Measurements from ENCODE around the gene ROPN1L. TPM values are rescaled to one million over a fixed set of nuclear protein-coding genes. Genes with fewer than 3 reads are reported as not detected.

Gene ROPN1L
- total RNA-seq, 1 donor from 2014 or later: 0.45 TPM

DNA sequence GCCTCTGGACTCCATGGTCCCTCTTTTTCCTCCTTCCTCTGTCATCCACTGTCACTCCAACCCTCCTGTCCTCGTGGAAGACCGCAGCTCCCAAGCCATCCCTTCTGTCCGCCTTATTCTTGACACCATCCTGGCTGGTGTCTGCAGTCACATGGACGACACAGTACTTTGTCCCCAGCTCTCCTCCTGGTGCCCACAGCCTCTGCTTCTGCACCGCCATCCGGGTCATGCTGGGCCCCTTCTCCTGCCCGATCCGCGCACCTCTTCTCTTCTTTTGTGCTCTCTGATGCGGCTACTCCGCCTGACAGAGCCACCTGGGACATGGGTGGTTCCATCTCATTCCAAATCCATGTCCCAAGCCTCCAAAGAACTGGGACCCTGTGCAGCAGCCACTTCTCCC lies 22.5 kb downstream of the ROPN1L start:
- no peaks in the 10 kb centered on the region for H3K9me3 Mint-ChIP-seq
- no peak overlapping the region for H3K27ac Mint-ChIP-seq
- no peak for DNase-seq (ENCODE audit: low spot score in 2 of 2, unreplicated experiment in 2 of 2)
- no peak overlapping the region for H3K4me3 Mint-ChIP-seq
- peaks cover 18% of the 10 kb centered on the region for H3K4me1 Mint-ChIP-seq
- no peaks in the 10 kb centered on the region for H3K36me3 Mint-ChIP-seq
- TF ChIP-seq, protein P1, sequence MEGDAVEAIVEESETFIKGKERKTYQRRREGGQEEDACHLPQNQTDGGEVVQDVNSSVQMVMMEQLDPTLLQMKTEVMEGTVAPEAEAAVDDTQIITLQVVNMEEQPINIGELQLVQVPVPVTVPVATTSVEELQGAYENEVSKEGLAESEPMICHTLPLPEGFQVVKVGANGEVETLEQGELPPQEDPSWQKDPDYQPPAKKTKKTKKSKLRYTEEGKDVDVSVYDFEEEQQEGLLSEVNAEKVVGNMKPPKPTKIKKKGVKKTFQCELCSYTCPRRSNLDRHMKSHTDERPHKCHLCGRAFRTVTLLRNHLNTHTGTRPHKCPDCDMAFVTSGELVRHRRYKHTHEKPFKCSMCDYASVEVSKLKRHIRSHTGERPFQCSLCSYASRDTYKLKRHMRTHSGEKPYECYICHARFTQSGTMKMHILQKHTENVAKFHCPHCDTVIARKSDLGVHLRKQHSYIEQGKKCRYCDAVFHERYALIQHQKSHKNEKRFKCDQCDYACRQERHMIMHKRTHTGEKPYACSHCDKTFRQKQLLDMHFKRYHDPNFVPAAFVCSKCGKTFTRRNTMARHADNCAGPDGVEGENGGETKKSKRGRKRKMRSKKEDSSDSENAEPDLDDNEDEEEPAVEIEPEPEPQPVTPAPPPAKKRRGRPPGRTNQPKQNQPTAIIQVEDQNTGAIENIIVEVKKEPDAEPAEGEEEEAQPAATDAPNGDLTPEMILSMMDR (IDR thresholded peaks at IDR 0.05; ENCODE audit: unreplicated experiment): no peak
- no peaks in the 10 kb centered on the region for H3K27me3 Mint-ChIP-seq (ENCODE audit: low read depth)

DNA sequence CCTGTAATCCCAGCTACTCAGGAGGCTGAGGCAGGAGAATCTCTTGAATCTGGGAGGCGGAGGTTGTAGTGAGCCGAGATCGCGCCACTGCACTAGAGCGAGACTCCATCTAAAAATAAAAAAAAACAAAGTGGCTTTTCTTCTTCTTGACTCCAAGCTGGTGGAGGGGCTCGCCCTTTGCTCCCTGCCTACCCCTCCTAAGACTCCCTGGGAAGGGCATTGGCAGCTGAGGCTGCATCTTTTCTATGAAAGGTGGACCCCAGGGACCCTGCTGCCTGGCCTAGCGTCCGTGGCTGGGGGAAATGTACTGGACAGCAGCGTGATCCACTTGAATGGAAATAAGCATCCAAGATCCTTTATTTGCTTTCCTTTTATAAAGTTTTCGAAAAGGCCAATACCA lies 24.0 kb downstream of the ROPN1L start:
- Mint-ChIP-seq H3K9me3 (no peaks in the 10 kb centered on the region), H3K36me3 (no peaks in the 10 kb centered on the region), H3K27me3 (ENCODE audit: low read depth) (no peaks in the 10 kb centered on the region), H3K27ac (no peak overlapping the region), H3K4me1 (peaks cover 18% of the 10 kb centered on the region), H3K4me3 (no peak overlapping the region)
- TF ChIP-seq, protein P1 (IDR thresholded peaks at IDR 0.05; ENCODE audit: unreplicated experiment): no peak
- no peak for DNase-seq (ENCODE audit: low spot score in 2 of 2, unreplicated experiment in 2 of 2)

GRCh38 chr5:10466446-10467073 lies 24.9 kb downstream of the ROPN1L start:
- Mint-ChIP-seq H3K27me3 (ENCODE audit: low read depth) (no peaks in the 10 kb centered on the region), H3K9me3 (no peaks in the 10 kb centered on the region), H3K36me3 (no peaks in the 10 kb centered on the region), H3K27ac (peak overlapping the region; percentile 85), H3K4me3 (no peak overlapping the region), H3K4me1 (peaks cover 18% of the 10 kb centered on the region)
- DNase-seq (ENCODE audit: low spot score in 2 of 2, unreplicated experiment in 2 of 2): no peak
- TF ChIP-seq, protein P1 (IDR thresholded peaks at IDR 0.05; ENCODE audit: unreplicated experiment): no peak

GRCh38 chr5:10467281-10468198 lies 25.9 kb downstream of the ROPN1L start:
- TF ChIP-seq, protein P1 (IDR thresholded peaks at IDR 0.05; ENCODE audit: unreplicated experiment): no peak
- no peaks in the 10 kb centered on the region for H3K36me3 Mint-ChIP-seq
- H3K4me1 Mint-ChIP-seq: peaks cover 18% of the 10 kb centered on the region
- H3K9me3 Mint-ChIP-seq: no peaks in the 10 kb centered on the region
- peak overlapping the region; percentile 85 for H3K27ac Mint-ChIP-seq
- DNase-seq (ENCODE audit: low spot score in 2 of 2, unreplicated experiment in 2 of 2): no peak
- H3K27me3 Mint-ChIP-seq (ENCODE audit: low read depth): no peaks in the 10 kb centered on the region
- no peak overlapping the region for H3K4me3 Mint-ChIP-seq

GRCh38 chr5:10468256-10468655 lies 26.6 kb downstream of the ROPN1L start:
- H3K27ac Mint-ChIP-seq: no peak overlapping the region
- no peaks in the 10 kb centered on the region for H3K27me3 Mint-ChIP-seq (ENCODE audit: low read depth)
- no peaks in the 10 kb centered on the region for H3K9me3 Mint-ChIP-seq
- DNase-seq (ENCODE audit: low spot score in 2 of 2, unreplicated experiment in 2 of 2): no peak
- no peak overlapping the region for H3K4me3 Mint-ChIP-seq
- H3K4me1 Mint-ChIP-seq: peaks cover 18% of the 10 kb centered on the region
- TF ChIP-seq, protein P1 (IDR thresholded peaks at IDR 0.05; ENCODE audit: unreplicated experiment): no peak
- H3K36me3 Mint-ChIP-seq: no peaks in the 10 kb centered on the region
